GM19324 (cell line): ENCODE results near the gene FARS2.

Experiments
- ATAC-seq: cut with Tn5 transposase; IDR thresholded peaks from one replicate; pipeline ENCODE4 v1.9.1; 2021; ENCODE audit warnings: mild to moderate bottlenecking, moderate library complexity; ENCODE audit not compliant: unreplicated experiment, low FRiP score

Gene FARS2

DNA sequence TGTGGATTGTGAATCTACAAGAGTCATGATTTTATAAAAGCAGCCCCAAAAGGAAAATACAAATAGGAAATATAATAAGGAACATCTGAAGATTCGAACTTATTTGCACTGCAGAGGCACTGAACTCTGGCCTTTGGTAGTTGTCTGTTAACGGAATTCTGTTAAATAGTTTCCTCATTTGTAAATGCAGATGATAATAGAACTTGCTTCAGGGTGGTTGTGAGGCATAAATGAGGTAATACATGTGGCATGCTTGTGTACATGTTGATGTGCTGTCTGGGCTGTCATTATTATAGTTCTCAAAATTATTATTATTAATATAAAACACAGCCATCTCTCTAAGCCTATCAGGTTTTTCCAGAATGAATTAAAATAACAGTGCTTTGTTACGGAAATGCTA, 443.4 kb downstream of the FARS2 start:
- ATAC-seq, result no peak

- no peak for ATAC-seq
Measured at GRCh38 chr6:5705252-5705651, 443.9 kb downstream of the FARS2 start.

DNA sequence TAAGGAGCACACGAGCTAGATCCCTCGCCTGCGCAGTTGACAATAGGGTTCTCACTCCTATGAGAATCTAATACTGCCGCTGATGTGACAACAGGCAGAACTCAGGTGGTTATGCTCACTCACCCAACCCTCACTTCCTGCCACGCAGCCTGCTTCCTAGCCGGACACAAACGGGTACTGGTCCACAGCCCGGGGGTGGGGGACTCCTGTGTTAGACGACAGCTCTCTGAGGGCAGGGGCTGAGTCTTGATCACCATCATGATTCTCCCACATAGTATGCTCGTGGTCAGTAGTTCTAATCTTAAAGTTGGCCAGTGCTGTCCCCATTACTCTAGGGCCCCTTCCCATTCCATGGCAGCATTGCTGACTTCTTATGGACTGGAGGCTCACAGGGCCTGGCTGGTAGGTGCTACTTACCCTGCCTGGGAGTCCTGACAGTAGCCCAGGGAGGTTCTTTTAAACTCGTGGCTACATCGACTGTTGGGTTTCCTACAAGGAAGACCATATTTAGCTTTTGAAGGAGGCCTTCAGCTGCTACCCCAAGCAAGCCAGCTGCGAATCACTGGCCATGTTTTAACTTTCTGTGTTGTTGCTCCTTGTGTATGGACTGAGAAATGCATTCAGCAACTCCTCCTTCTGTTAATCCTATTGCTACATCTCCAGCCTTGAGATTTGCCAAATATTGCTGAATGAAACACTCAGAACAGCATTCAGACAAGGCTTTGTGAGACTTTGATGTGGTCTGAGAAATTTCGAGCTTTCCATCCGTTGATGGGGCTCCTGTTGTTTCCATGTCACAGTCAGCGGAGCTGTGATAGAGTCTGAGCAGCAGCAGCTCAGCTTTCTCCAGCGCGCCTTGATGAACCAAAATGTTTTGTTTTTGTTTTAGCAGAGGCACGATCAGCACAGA, 445.1 kb downstream of the FARS2 start:
- ATAC-seq, result no peak

DNA sequence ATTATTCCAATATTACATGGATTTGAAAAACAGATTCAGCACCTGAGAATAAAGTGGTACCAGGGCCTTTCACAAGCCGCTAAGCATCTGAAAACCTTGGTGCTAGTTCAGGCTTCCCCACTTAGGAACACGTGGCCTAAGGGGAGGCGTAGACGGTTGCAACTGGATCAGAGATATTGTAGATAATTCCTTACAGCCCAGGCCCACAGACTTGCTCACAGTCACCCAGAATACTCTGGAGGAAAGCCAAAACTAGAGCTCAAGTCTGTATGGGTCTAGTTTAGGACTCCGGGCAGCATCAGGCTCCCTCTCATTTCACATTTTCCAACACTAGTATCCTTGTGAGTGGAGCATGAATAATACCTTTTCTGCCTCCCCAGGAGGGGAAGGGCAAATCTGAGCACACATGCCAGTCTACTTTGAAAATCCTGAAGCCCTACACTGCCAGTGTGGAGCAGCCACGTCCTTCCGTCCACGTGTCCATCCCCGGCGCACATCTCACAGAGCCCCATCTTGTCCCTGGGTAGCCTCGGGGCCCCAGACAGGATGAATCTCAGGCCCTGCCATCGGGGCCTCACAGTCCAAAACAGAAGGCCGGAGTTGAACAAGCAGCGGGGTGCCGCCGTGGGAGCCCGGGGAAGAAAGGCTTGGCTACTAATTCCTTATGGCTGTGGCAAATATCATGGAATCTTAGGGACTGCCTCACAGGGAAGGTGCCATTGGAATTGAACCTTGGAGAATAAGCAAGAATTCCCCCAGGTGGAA, 446.1 kb downstream of the FARS2 start:
- ATAC-seq, result no peak

DNA sequence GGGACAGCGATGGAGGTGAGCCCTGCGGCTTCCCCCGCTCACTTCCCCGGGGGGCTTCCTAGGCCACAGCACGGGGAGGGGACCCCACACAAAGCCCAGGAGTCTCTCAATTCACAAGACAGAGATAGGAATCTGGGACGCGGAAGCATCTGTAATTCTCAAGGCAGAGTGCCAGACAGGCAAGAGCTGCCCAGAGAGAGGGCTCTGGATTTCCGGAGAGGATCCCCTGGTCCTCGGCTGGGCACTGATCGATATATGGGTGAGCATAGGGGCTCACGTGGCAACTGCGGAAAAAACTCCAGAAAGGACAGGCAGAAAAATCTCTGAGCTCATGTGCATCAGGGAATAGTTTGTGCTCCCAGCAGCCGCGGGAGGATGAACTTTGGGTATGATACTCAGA, 449.2 kb downstream of the FARS2 start:
- ATAC-seq, result no peak

DNA sequence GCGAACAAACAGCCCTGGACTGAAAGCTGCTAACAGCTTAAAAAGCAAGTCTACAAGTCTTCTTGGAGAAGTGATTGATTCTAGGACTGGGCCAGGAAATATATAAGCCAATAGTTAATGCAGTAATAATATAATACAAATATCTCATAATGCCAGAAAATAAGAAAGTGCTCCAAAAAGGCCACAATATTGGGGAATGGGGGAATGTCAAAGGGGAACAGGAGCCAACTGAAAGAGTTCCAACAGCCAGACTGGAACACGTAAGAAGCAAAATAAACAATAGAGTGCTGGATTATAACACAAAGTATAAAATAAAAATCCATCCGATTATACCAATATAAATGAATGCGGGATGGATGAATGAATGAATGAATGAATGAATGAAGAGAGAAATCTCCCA, 449.6 kb downstream of the FARS2 start:
- ATAC-seq, result no peak

- no peak for ATAC-seq
Measured at GRCh38 chr6:5712349-5713215, 451.3 kb downstream of the FARS2 start.

GRCh38 chr6:5713519-5713918, 452.2 kb downstream of the FARS2 start:
- ATAC-seq, result no peak

GRCh38 chr6:5718231-5718947, 457.1 kb downstream of the FARS2 start:
- ATAC-seq, result no peak

DNA sequence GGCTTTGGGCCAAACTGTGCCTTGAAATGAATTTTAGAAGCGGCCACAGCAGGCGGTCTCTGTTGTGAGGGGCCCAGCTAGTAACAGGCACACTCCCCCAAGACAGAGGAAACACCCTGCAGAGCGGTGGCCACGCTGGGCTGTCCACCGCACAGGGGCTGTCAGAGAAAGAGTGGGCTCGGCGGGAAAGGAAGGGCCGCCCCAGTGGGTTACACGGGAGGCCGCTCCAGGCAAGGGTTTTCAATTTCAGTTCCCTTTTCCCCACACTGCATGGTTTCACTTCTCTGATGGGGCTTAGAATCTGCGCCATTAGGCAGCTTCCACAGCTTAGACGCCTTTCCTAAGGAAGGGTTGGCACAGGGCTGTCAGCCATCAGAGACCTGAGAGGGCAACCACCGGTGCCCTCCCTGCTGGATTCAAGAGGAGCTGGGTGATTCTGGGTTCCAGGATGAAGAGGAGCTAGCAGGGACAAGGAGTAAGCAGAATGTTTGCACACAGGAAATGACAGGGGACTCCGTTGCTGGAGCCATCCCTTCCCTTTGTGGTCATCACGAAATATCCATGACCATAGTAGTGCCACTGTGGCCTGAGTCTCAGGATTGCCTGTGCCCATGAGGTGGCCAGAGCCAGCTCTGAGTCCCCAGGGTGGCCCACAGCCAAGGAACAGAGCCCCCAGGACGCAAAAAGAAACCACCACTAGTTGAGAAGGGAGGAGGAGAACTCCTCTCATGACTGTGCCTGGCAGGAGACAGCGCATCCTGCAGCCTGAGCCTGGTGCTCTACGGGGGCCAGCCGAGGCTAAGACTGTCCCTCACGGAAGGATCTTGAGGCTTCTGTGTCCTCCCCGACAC, 462.8 kb downstream of the FARS2 start:
- ATAC-seq, result peak; percentile 93

- ATAC-seq, result no peak
Measured at GRCh38 chr6:5724911-5725310, 463.6 kb downstream of the FARS2 start.

DNA sequence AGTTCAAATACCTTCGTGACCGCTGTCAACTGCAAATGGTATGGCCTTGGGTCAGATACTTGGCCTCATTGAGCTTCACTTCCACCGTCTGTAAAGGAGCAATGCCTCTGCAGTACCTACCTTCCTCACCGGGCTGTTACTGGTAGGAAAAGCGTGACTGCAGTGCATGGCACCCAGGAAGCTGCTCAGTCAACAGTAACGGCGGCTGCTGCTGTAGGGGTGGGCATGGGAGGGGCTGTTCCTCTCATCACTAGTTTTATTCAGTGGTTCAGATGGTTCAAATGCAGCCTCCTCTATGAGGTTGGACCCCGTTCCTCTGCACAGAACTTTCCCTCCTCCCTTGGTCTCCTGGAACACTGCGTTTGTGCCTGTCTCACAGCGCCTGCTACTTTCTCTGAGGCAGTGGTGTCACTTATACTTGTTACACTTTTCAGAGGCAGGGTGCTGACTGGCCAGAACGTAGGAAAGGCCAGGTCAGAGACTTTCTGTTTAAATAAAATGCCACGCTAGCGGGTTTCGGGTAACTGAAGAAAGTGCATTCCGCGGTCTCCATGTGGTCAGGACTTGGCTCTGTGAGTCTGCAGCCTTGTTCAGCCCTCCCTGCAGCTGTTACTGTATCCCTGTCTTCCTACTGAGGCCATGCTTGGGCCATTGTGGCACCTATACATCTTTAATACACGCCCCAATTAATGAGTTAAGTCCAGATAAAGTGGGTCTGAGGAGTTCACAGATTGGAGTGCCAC, 465.8 kb downstream of the FARS2 start:
- no peak for ATAC-seq

DNA sequence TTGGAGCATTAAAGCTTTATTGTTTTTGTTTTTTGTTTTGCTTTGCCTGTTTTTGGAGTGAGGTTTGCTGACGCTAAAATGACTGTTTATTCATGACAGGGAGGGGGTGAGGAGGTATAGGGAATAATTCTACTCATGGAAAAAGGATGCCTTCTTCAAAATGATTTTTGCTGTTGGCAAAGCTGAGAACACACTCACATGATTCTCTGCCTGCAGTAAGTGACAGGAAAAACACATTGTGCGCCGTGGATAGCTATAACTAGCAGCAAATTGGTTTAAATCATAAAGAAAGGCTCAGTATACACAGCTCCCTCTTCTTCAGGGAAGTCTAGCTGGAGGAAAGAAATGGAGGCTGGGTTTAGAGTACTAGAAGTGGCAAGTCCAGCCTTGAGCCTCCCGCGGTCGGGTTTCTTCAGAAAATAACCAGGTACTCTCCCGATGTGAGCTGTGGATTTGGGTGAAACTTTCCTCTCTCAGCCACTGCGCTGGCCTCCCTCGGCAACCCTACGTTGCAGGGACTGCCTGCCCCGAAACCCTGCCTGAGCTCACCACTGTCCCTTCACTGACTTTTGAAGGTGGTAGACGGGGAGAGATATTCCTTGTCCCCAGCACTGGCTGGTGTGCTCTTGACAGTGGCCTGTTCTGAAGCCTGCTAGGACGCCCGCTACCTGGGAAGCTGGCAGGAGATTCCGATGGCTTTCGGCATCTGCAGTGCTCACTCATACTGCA, 467.2 kb downstream of the FARS2 start:
- no peak for ATAC-seq

DNA sequence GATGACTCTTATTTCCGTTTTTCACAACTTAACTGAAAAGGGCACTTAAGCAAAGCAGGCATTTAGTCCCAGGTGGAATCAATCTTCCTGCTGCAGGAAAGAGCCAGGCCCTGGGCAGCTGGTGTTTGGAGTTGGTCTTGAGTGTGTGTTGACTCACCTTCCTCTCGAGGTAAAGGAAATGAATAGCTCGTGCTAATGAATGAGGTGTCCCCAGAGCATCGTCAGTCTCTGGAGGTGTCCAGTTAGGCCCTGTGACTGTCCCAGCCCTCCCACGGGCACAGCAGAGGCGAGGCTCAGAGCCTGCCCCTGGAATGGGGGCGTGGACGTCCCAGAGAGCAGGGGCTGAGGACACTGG, 467.7 kb downstream of the FARS2 start:
- ATAC-seq, result no peak

- ATAC-seq, result no peak
Measured at GRCh38 chr6:5729813-5730517, 468.7 kb downstream of the FARS2 start.

- no peak for ATAC-seq
Measured at GRCh38 chr6:5730585-5731263, 469.4 kb downstream of the FARS2 start.

- ATAC-seq, result no peak
Measured at GRCh38 chr6:5731435-5731834, 470.1 kb downstream of the FARS2 start.
